Activated CD4-positive, alpha-beta T cell treated with anti-CD3 and anti-CD28 coated beads for 48 hours (primary cell): ENCODE results near the gene GOLGA8K.
A peak's percentile ranks its signal among the peaks of the same experiment; 100 is the strongest.
"Not testable (repeated sequence)": the region's sequence is repeated elsewhere in the genome, so short reads cannot be mapped to it uniquely, and the experiment has no call there.

Experiments
- DNase-seq: peaks from one replicate; pipeline ENCODE4 v3.0.0-alpha.2; 2020

The GOLGA8K gene, protein sequence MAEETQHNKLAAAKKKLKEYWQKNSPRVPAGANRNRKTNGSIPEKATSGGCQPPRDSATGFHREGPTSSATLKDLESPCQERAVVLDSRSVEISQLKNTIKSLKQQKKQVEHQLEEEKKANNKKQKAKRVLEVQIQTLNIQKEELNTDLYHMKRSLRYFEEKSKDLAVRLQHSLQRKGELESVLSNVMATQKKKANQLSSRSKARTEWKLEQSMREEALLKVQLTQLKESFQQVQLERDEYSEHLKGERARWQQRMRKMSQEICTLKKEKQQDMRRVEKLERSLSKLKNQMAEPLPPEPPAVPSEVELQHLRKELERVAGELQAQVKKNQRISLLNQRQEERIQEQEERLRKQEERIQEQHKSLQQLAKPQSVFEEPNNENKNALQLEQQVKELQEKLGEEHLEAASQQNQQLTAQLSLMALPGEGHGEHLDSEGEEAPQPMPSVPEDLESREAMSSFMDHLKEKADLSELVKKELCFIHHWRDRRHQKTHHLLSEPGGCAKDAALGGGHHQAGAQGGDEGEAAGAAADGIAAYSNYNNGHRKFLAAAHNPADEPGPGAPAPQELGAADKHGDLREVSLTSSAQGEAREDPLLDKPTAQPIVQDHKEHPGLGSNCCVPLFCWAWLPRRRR

DNA sequence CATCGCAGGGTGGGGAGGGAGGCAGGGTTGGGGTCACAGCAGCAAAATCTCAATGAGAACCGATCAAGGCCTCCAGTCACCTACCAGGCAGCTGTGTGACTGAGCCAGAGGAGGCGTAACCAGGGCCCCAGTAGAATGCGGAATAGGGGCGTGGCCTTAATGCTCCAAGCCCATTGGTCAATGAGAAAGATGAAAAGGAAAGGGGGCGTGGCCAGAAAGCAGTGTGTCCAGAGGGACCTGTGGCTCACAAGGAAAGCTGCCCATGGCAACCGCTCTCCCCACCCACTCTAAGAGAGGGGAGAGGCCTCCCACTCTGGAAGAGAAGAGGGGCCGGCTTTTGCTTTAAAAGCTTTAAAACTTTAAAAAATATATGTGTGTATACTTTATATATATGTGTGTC lies at the start of gene GOLGA8K:
TSS of gene GOLGA8K (minus strand) at position 101 of the 400 bp plus-strand sequence. CDS start at position 3, 98 bp downstream.
- DNase-seq, result not testable (repeated sequence)

DNA sequence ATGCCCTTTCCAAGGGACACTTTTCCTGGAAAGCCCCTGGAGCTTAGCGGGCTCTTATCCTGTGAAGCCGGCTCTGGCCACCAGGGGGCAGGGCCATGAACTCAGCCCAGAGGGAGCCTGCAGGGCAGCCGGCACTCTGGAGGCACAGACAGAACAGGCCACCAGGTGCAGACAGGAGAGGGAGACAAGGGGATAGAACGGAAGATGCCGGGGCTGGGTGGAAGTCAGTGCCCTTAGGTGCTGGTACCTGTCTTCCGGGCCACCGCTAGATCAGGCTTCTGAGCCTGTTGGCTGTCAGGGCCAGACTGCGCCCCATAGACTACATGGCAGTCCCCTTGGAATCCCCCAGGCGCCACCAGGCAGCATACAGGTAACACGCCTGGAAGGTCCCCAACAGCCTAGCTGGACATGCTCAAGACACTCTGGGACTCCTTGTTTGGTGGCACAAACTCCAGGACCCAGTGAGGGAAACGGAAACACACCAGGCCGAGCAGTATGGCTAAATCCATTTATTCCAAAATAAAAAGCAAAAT lies 37.4 kb upstream of the GOLGA8K start:
- not testable (repeated sequence) for DNase-seq

DNA sequence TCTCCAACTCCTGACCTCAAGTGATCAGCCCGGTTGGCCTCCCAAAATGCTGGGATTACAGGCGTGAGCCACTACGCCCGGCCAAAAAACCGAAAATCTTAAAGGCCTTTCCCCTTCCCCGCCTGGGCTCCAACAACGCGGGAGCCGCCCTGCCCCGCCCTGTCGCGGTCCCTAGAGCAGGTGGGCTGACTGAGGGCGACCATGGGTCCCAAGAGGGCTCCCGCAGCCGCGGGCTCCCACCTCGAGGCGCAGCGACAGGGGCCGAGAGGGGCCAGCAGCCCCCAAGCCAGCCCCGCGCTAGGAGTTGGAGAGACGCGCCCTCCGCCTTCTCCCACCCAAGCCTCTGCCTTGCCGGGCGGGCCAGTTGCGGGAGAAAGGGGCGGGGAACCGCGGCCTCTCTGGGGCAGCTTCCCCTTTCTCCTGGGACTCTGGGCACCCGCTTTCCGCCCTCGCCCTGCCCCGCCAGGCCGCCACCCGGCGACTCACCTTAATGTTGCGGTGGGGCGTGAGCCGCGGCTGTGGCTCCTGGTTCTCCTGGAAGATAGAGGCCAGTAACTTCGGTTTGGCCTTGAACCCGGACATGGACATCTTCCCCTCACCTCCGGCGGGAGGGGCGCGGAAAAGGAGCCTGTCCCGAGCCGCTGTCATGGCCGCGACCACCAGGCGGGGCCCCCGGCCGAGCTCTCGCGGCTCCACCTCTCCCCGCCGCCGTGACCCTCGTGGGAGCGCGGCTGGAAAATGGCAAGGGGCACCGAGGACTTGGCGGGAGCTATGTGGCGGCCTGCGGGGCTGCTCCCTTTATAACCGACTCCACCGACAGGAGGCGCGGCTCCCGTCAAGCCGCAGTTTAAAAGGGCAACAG lies 31.2 kb upstream of the GOLGA8K start:
- not testable (repeated sequence) for DNase-seq

DNA sequence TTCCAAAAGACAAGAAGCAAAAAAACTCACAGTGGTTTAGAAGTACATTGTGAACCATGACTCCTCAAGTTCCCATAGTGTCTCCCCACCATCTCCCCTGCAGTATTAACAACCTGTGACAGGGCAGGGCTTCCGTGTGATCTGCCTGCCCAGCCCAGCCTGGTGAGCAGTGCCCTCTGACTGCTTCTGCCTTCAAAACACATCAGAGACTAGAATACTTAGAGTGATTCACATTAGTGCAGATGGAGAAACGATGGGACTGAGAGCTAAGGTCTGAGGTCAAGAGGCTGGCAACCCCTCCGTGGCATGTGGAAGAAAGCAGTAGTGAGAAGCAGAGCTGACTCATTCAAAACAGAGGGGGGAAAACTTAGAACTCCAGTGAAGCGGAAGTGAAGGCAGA lies 24.5 kb upstream of the GOLGA8K start:
- not testable (repeated sequence) for DNase-seq

DNA sequence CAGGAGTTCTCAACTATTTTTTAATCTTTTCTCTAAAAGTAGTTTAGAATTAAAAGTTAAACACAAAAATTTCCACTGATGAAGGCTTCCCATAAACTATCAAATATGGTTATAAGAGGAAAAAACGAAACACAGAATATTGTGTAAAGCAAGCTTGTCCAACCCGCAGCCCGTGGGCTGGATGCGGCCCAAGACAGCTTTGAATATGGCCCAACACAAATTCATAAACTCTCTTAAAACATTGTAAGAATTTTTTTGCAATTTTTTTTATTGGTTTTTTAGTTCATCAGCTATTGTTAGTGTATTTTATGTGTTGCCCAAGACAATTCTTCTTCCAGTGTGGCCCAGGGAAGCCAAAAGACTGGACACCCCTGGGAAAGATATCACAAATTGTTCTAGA lies 23.4 kb upstream of the GOLGA8K start:
- DNase-seq, result not testable (repeated sequence)

DNA sequence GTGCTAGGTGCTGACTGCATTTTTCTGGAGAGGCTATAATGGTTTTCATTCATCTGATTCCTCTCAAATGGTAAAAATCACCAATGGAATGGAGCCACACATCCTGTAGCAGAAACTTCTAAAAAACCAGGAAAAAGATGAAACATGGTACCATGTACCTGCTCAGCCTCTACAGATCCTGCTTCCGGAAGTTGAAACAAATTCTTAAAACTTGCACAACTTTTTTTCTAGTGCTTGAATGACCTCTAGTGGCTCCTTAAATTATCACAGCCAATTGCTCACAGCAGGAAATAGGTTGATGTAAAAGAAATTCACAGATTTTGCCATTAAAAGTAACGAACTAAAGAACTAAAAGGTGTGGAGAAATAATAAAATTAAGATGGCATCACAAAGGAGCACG lies 4.8 kb upstream of the GOLGA8K start:
- DNase-seq, result not testable (repeated sequence)

DNA sequence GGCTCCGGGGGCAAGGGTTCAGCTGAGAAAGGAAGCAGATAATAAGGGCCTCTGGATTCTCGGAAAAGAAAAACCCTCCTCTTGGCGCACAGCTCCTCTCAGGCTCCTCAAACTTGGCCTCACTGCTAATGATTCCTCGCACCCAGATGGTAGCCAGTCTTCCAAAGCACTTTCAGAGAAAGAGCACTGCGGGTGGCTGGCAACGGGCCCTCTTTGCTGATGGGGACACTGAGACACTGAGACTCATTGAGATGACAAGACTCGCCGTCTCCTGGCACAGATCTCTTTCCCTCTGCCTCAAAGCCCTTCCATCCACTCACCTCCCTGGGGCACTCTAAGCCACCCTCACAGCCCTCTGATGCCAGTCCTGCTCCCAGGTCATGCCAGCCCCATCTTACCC lies 6.6 kb downstream of the GOLGA8K start:
- DNase-seq, result not testable (repeated sequence)

DNA sequence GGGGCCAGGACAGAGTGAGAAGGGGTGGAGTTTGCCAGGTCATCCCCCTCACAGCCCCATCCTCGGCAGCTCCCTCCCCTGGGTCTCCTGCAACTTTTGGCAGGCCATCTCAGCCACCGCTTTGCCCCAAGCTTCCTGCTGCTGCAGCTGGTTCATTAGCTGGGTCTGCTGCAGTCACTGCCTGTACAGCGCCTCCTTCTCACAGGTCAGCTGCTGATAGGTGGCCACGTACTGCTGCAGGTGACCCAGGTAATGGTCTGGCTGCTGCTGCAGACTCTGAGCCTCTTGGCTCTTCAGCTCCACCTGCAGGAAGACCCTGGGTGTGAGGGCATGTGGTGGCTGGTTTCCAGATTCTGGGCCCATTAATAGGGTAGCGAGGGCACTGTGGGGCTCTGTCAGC lies 8.3 kb downstream of the GOLGA8K start:
- not testable (repeated sequence) for DNase-seq

DNA sequence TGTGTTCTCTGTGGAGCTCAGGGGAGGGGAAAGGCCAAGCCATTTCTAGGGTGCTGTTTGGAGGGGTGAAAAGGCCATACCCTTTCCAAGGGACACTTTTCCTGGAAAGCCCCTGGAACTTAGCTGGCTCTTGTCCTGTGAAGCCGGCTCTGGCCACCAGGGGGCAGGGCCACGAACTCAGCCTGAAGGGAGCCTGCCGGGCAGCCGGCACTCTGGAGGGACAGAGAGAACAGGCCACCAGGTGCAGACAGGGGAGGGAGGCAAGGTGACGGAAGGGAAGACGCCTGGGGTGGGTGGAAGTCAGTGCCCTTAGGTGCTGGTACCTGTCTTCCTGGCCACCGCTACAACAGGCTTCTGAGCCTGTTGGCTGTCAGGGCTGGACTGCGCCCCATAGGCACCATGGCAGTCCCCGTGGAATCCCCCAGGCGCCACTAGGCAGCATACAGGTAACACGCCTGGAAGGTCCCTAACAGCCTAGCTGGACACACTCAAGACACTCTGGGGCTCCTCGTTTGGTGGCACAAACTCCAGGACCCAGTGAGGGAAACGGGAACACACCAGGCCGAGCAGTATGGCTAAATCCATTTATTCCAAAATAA lies 14.9 kb downstream of the GOLGA8K start:
- not testable (repeated sequence) for DNase-seq

DNA sequence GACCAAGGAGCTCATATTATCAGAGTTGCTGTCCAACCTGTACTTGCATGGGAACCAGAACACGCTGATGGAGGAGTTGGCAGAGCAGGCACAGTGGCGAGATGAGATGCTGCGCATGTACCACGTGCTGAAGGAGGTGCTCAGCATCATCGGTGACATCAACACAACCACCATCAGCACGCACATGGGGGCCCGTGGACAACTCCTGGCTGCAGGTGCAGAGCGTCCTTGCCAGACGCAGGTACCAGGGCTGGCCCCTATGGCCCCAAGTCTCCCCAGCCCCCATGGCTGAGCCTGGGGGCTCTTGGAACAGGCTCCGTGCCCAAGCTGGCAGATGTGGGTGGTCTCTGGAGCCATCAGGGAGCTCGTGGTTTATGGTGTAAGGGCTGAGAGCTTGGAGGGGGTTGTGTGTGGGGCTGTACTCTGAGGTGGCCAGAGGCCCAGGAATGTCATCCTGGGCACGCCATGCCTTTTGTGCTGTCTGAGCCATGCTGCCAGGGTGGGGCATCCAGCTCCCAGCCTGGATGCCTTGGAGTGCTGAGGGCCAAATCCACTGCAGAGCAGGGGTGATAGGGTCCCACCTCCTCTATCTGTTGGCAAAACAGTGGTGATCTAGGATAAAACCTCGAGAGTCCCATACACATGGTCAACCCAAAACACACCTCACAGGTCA lies 17.1 kb downstream of the GOLGA8K start:
- DNase-seq, result not testable (repeated sequence)

DNA sequence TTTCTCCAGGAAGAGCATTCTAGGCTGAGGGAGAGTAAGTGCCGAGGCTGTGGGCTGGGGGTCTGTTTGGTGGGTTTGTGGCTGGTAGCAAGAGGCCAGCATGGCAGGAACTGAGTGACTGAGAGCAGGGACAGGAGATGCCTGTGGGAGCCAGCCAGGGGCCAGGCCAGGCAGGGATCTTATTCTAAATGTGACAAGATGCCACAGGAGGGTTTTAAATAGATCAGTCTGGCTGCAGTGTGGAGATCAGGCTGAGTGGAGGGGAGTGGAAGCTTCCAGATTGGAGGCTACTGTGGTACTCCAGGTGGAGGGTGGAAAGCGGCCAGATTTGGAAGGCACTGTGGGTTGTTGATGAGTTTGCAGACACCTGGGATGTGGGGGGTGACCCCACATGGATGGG lies 28.9 kb downstream of the GOLGA8K start:
- not testable (repeated sequence) for DNase-seq

DNA sequence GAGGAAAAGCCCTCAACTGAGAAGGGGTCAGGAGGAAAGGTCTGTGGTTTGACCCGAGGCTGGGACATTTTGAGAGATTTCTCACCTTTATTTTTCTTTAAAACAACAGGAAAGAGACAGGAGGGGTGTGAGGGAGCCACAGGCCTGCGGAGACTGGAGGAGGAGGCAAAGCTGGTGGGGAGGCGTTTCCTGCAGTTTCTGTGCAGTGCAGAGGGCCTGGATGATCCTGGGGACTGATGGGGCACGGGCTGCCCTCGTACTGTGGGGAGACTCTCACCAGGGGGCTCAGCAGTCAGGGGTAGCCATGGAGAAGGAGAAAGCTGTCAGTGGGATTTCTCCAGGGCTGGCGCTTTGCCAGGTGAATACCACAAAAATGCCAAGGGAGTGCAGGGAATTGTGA lies 29.4 kb downstream of the GOLGA8K start:
- DNase-seq, result not testable (repeated sequence)

DNA sequence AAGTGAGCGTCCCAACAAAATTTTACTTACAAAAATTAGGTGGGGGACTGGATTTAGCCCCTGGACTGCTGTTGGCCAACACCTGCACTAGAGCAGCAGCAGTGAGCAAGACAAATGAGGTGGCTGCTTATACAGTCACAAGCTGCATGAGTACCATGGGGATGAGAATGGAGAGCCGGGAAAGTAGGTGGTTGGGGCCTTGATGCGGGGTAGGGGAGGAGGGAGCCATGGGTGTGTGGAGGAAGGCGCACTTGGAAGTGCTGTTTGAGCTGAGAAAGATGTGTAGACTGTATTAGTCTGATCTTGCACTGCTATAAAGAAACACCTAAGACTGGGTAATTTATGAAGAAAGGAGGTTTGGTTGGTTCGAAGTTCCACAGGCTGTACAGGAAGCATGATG lies 31.0 kb downstream of the GOLGA8K start:
- not testable (repeated sequence) for DNase-seq

DNA sequence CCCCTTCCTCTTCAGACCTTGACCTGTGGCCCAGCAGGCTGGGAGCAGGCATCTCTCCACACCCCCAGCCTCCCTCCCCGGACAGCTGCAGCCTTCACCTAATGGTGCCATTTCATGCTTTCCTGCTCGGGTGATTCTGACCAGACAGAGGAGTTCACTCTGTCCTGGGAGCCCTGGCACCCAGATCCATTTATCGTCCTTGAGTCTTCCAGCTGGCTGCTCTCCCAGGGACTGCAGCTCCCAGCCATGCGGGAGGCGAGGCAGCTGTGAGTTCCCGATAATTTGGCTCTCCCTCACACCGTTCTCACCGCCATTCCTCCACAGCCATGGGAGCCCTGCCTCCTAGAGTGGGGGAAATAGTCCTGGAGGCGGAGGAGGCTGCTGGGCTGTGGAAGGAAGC lies 32.6 kb downstream of the GOLGA8K start:
- DNase-seq, result not testable (repeated sequence)

DNA sequence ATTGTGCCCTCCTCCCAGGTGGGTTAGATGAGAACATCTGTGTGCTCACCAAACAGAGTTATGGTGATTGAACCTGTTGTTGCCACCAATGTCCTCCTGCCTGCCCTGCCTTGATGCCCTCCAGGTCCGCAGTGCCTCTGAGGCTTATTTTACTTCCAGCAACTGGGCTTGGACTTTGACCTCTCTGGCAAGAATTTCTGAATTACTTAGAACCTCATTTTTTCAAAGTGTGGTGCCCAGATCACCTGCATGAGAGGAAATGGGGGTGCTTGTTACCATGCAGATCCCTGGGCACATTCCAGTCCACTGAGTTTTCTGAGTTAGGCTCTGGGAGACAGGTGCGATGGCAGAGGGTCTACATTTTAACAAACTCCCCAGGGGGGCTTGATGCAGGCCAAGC lies 33.0 kb downstream of the GOLGA8K start:
- not testable (repeated sequence) for DNase-seq

DNA sequence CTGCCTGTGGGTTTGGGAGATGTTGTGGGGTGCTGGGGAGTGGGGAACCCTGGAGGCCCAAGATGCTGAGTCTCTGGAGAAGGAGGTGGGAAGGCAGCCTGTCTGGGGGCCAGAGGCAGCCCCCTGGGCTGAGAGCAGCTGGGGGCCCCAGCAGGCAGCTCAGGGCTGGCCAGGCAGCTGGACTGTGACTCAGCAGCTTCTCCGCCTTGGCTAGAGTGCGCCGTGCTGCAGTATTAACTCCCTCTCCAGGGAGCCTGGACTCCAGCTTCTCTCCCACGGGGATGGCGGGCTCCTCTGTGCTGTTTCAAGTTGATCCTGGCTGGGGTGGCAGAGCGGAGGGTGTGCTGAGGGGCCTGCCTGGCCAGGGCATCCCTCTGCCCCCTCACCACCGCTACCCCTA lies 36.6 kb downstream of the GOLGA8K start:
- DNase-seq, result not testable (repeated sequence)

DNA sequence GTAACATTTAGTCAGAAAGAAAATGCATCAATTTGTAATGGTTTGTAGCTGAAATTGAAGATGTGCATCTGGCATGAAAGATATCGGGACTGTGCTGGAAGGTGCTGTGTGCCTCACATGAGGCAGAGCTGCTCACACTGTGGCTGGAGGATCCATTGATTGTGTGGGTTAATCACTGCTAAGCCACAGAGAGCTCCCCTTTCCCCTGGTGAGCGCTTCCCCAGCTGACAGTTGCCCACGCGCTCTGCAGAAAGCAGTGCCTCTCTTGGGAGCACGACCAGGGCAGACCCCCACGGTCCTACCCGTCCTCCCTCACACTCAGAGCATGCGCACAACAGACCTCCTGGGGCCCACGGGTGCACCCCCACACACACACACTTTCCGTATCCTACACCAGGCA lies 37.1 kb downstream of the GOLGA8K start:
- not testable (repeated sequence) for DNase-seq

DNA sequence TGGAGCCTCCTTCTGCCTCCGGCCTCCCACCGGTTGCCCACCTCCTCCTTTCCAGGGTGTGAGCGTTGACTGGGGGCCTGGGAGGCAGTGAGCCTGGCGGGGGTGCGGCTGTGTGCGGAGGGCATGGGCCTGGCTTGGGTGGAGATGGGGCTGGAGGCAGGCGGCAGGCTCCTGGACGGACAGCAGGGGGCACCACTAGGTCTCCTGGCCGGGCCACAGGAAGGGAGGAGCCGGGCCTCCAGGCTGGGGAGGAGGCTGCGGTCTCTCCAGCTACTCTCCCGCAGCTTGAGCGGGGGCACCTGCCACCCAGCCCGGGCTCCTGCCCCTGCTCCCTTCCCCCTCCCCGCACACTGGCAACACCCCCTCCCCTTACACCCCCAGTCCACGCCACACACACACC lies 38.1 kb downstream of the GOLGA8K start:
- peak; percentile 81 for DNase-seq

DNA sequence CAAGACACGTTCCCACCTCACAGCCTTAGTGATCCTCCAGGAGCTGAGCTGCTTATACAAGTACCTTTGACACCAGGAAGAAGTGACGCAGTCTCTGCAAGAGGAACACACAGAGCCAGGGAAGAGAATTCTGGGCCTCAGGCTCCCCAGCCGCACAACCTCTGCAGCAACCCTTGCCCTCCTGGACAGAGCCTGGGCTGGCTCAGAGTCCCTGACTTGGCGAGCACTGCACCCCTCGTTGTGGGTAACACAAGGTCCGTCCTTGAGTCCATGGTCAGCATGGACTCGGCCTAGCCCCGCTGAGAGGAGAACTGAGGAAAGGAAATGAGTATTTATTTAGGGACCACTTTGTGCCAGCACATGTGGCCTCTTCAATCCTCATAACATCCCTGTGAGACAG lies 39.6 kb downstream of the GOLGA8K start:
- DNase-seq, result not testable (repeated sequence)

DNA sequence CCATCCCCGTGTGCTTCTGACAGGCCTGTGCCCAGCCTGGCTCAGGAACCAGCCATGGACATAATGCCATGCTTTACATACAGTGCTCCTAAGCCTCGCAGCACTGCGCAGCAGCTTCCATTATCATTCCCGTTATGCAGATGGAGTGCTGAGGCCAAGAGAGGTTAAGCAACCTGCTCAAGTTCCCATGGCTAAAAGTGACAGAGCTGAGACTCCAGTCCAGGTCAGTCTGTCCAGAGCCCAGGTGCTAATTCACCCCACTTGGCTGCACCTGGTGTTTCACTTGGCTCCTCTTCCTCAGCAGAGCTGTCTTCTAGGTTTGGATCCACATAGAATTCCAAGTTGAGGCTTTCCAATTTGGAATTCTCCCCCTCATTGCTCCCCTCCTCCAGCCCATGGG lies 41.4 kb downstream of the GOLGA8K start:
- DNase-seq, result not testable (repeated sequence)

DNA sequence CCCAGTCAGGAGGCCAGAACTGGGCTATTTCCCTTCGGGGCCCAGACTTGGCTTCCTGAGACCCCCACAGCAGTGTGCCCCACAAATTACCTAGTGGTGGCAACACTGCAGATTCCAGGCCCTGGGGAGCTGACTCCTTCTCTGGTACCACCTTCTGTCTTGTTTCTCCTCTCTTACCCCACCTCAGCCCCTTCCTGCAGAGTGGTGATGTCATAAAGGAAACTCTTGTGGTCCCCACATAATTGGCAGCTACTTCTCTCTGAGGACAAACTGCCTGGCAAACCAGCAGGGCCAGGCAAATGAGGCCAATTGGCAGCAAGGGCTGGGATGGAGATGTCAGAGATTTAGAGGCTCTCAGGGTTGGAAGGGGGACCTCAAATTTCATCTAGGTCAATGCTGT lies 44.6 kb downstream of the GOLGA8K start:
- not testable (repeated sequence) for DNase-seq

DNA sequence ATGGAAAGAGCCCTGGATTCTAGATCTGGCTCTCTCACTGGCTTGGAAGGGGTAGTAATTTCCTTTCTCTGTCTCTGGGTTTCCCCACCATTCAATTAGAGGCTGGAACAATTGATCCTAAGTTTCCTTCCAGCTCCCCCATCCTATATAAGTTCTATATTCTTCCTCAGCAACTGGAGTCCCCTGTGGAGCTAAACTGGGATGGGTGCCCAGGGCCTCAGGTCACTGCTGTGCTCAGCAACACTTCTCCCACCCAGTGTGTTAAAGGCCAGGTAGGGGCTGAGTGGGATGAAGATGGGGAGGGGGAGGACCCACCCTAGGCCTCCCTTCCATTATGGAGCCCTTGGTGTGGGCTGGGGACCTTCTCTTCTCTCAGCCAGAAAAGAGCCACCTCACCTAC lies 46.2 kb downstream of the GOLGA8K start:
- not testable (repeated sequence) for DNase-seq
